GM11168 (cell line): ENCODE results near the gene ZNF211.

Source experiments
- in situ Hi-C: fragments of 300-500 bp; cut with MboI; formaldehyde crosslinking; loops from one replicate; pipeline ENCODE4 v1.12.0; 2022; ENCODE audit warnings: low sequenced_read_pairs; ENCODE audit not compliant: unreplicated experiment

The ZNF211 gene

DNA sequence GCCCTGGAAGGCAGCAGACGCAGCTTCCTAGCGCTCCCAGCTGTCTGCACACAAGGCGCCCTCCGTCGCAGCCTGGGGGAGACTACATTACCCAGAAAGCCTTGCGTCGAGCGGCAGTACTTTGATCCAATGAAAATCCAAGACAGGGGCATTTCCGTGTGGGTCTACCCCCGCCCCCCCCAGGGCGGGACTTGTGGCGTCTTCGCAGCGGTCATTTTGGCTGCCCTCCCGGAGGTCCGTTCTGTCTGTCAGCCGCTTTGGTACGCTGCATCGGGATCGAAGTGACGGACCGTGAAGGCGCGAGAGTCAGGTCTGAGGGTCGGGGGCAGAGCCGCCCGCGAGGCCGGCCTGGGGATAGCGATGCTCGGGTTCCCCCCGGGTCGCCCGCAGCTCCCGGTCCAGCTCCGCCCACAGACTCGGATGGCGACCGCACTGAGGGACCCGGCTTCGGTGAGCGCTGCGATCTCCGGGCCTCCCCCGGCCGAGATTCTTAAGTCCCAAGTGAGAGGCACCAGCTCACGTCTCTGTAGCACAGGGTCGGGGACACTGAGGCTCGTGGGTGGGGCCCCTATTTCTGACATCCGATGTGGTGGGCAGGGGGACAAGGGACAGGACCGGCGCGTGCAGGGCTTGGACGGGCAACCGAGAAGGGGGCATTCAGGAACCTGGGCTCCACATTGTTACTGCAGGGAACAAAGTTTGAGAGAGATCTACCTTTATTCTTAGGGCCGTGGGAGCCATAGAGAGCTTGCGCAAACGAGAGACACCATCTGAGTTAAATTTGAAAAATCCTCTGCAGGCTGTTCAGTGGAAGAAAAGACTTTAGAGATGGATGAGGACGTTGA, at the start of gene ZNF211:
TSS of gene ZNF211 (plus strand) at position 182 of the 845 bp plus-strand sequence. CDS start at position 361, 179 bp downstream.
- in situ Hi-C loops: no loop called here

DNA sequence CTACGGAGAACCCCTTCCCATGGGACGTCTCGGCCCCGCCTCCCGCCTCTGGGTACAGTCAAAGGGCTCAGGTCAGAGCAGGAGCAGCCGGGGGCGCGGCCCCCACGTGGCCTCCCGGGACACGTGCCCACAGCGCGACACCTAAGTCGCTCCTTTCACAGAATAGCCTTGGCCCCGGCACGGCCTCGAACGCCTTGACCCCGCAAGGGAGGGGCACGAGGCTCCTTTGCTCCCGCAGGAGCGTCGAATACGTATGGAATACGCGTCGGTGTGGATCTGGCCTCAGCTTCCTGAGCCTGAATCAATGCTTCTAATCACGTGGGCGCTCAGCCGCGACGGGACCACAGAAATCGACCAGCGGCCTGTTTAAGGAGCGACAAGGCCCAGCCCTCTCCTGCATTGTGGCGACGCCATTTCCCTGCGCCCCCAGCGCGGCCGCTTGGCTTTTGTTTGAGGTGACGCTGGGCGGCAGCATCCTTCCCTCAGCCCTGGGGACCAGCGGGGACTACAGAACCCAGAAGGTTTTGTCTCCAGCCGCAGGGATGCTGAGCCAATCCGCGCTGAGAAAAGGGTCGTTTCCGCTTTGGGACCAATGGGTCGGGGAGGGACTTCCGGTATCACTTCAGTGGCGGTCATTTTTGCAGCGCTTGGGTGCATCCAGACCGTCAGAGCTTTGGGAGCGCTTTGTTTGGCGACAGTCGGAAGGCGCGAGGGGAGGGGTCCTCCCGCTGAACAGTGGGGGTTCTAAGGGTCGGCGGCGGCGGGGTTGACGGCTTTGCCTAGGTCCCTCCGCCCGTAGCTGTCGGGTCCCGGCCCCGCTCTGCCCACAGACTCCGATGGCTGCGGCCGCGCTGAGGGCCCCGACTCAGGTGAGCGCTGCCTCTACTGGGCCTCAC, 49.2 kb upstream of the ZNF211 start, which contains the start of gene ZIK1:
TSS of gene ZIK1 (plus strand) at position 625 of the 896 bp plus-strand sequence. CDS start at position 837, 212 bp downstream.
- in situ Hi-C loops: no loop called here

DNA sequence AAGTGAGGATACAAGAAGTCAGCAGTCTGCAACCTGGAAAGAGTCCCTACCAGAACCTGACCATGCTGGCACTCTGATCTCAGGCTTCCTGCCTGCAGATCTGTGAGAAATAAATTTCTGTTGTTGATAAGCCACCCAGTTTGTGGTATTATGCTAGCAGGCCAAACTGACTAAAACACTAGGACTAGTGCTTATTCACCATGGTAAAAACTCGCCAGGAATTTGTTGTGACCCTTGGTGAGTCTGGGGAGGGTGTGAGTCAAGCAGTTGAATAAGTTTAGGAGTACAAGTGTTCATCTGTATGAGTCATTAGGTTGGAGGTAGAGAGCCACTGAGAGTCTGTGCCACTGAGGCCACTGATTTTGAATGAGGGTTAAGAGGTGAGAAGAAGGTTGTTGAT, 45.4 kb upstream of the ZNF211 start:
- in situ Hi-C loops: no loop called here

- in situ Hi-C loops: no loop called here
Measured at GRCh38 chr19:57599377-57599760, 33.6 kb upstream of the ZNF211 start.

DNA sequence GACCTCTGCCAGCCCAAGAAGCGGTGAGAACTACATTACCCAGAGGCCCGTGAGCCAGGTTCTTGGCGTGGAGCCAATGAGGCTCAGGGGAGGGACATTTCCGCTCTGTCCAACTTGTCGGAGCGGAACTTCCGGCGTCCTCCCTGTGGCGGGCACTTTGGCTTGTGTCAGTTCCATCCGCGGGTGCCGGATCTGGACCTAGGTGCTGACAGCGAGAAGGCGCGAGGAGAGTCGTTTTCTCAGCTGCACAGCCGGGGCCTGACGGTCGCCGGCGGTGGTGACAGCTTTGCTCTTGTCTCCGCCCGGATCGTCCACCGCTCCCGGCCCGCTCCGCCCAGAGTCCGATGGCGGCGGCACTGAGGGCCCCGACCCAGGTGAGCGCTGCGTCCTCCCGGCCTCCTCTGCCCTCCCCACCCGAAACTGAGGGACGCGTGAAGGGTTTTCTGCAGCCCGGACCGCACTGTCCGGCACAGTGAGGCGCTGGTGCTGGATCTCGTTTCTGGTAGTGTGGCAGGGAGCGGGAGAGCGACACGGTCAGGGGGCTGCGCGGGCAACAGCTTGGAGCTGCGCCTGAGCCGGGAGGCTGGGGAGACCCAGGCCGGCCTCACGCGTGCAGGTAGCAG, 33.1 kb upstream of the ZNF211 start, which contains the start of gene ZNF530:
TSS of gene ZNF530 (plus strand) at position 125 of the 623 bp plus-strand sequence. CDS start 4,461 bp downstream, outside the sequence.
- in situ Hi-C loops: no loop called here

- in situ Hi-C loops: no loop called here
Measured at GRCh38 chr19:57606931-57607330, 26.0 kb upstream of the ZNF211 start.

GRCh38 chr19:57611113-57611512, 21.9 kb upstream of the ZNF211 start:
- in situ Hi-C loops: no loop called here

DNA sequence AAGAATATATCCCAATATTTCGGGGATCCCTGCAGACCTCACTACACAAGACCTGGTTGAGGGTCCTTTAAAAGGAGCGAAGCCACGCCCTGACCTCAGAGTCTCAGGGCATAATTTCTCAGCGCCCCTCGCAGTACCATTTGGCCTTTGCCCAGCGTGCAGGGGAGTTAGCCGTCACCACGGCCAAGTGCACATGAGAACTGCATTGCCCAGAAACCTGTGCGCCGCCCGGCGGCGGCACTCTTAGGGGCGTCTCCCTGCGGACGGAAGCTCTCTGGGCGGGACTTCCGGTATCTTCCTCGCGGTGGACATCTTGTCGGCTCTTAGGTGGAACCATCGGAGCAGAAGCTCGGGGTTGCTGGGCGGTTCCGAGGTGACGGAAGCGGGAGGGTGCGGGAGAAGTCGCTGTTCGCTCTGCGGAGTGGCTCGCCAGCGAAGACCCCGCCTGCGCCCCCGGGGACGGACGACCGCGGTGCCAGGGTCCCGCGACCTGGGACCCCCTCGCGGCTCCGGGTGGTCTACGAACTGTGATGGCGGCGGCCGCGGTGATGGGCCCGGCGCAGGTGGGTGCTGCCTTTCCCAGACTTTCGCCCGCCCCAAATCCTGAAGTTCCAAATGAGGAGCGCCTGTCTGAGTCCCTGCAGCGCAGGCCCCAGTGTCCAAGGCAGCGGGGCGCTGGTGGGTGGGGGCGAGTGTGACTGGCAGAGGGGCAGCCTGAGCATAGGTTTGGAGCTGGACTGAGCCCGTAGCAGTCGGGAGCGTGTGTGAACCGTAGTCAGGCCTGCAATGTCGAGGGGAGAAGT, 18.8 kb upstream of the ZNF211 start, which contains the start of gene ZNF134:
TSS of gene ZNF134 (plus strand) at position 302 of the 803 bp plus-strand sequence. CDS start 5,227 bp downstream, outside the sequence.
- in situ Hi-C loops: no loop called here

- in situ Hi-C loops: no loop called here
Measured at GRCh38 chr19:57615346-57615745, 17.6 kb upstream of the ZNF211 start.

- in situ Hi-C loops: no loop called here
Measured at GRCh38 chr19:57620673-57621348, 12.2 kb upstream of the ZNF211 start.

DNA sequence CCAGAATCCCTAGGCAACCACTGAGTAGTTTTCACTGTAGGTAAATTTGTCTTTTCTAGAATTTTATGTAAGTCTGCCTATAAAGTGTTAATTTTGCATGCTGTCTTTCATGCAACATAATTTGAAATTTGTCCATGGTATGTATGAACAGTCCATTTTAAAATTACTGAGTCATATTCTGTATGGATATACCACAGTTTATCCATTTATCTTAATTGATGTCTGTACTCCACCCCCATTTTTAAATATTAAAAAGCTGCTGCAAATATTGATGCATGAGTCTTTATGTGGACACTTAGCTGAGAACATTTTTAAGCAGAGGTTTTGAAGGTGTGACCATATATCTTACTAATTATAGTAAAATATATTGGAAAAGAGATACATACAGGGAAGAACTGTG, 9.9 kb upstream of the ZNF211 start:
- in situ Hi-C loops: no loop called here

- in situ Hi-C loops: no loop called here
Measured at GRCh38 chr19:57633832-57634131, 814 bp downstream of the ZNF211 start.

- in situ Hi-C loops: no loop called here
Measured at GRCh38 chr19:57637379-57637778, 4.4 kb downstream of the ZNF211 start.

DNA sequence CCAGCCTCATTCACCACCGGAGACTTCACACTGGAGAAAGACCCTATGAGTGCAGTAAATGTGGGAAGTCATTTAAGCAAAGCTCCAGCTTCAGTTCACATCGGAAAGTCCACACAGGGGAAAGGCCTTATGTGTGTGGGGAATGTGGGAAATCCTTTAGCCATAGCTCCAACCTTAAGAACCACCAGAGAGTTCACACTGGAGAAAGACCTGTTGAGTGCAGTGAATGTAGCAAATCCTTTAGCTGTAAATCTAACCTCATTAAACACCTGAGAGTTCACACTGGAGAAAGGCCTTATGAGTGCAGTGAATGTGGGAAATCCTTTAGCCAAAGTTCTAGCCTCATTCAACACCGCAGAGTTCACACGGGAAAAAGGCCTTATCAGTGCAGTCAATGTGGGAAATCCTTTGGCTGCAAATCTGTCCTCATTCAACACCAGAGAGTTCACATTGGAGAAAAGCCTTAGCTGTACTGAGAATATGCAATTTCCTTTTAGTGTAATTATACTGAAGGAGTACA, 8.8 kb downstream of the ZNF211 start:
- in situ Hi-C loops: no loop called here

GRCh38 chr19:57642396-57643046, 9.6 kb downstream of the ZNF211 start:
- in situ Hi-C loops: no loop called here

DNA sequence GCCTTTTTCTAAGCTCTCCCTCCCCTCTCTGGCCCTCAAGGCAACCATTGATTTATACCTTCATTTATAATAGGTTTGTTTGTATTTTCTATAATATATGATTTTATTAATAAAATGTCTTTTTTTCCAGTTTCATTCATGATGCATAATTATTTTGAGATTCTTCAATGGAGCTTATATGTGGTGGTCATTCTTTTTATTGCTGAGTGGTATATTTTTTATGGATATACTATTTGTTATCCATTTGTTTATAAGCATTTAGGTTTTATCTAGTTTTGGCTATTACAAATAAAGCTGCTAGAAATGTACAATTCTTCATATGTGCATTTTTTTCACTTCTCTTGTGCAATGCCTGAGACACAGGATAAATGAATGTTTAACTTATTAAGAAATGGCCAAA, 10.8 kb downstream of the ZNF211 start:
- in situ Hi-C loops: no loop called here

DNA sequence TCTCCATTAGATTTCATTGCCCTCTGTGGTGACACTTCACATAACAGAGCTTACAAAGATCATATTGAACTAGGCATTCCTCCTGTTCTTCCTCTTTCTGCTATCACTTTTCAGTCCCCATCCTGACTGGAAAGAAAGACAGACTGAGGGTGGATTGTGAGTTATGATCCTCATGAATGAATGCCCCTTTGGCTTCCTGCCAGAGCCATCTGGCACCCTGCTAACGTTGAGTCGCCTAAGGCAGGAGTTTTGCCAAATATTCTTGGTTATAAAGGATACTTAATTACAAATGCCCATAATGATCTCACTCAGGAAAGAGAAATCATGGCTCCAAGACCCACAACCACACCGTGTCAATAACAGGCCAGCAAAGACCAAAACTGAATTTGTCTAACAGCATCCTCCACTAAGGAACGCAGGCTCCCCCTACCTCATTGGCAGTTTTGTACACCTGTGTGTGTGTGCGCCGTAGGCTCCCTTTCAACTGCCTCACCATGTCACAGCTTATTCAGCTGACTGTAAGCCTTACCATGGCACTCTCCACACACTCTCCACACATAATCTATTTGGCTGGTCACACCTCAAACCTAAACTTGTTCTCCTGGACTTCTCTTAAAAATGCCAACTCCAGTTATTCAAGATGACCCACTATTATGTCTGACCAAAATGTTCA, 15.5 kb downstream of the ZNF211 start:
- in situ Hi-C loops: no loop called here

DNA sequence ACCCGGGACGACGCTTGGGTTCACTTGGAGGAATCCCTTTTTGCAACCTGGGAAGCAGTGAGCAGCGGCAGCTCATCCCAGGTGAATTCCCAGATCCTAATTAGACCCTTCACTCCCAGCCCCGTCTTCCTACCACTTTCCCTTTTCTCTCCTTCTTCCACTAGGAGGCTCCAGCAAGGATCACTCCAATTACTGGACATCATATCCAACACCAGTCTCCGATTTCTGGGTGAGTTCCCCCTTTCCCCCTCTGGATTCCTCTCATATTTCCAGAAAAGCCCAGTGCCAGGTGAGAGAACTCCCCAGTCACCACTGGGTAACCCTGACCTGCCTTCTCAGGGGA, 18.7 kb downstream of the ZNF211 start:
- in situ Hi-C loops: no loop called here
